Esophagus muscularis mucosa (tissue), 4 donors: ENCODE data around the gene SLIT1.

Experiments used
- EP300 ChIP-seq: sonication (generic); formaldehyde crosslinking; IDR thresholded peaks from one replicate; pipeline ENCODE4 v1.6.1; 2017; ENCODE audit warnings: antibody characterized with exemption
- POLR2A ChIP-seq: fragments of 450-650 bp; IDR thresholded peaks from one replicate; pipeline ENCODE4 v1.6.1; 2017; ENCODE audit warnings: antibody characterized with exemption, moderate library complexity, mild to moderate bottlenecking, low read depth
- TF ChIP-seq, protein P1 (sequence below), 3 experiments: fragments of 200-600 bp in 2 of 3; fragments of 450-650 bp in 1 of 3; sonication (generic) in 2 of 3; IDR thresholded peaks; one replicate each; pipeline ENCODE4 v1.5.1; 2017 to 2019; ENCODE audit warnings: antibody characterized with exemption in 3 of 3, mild to moderate bottlenecking in 2 of 3, moderate library complexity in 1 of 3

DNA sequence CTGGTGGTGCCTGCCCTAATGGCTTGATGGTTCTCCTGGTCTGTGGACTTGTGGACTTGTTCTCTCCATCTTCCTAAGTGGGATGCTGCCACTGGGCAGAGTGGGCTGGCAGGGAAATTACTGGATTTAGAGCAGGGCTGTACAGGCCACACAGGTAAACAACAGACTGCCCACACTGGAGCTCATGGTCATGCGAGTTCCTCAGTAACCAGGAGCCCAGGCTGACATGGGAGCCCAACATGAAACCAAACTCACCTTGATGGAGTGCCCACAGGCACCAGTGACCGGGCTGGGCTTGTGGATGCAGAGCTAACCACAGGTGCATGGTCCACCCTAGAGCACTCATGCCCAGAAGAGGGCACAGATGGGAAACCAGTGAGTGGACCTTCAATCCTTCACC is 116.7 kb downstream of the SLIT1 start:
- TF ChIP-seq, protein P1, sequence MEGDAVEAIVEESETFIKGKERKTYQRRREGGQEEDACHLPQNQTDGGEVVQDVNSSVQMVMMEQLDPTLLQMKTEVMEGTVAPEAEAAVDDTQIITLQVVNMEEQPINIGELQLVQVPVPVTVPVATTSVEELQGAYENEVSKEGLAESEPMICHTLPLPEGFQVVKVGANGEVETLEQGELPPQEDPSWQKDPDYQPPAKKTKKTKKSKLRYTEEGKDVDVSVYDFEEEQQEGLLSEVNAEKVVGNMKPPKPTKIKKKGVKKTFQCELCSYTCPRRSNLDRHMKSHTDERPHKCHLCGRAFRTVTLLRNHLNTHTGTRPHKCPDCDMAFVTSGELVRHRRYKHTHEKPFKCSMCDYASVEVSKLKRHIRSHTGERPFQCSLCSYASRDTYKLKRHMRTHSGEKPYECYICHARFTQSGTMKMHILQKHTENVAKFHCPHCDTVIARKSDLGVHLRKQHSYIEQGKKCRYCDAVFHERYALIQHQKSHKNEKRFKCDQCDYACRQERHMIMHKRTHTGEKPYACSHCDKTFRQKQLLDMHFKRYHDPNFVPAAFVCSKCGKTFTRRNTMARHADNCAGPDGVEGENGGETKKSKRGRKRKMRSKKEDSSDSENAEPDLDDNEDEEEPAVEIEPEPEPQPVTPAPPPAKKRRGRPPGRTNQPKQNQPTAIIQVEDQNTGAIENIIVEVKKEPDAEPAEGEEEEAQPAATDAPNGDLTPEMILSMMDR (IDR thresholded peaks at IDR 0.05), result no peak
- TF ChIP-seq POLR2A (no peak), EP300 (no peak)
